HepG2 (cell line): ENCODE data around the gene TIGAR. TPM values are rescaled to one million over a fixed set of nuclear protein-coding genes. Genes with fewer than 3 reads are reported as not detected.

Experiments
- ATAC-seq: fragments of 200-7000 bp; cut with Tn5 transposase; 3 replicates; pipeline ENCODE4 v1.9.1; 2020; ENCODE audit warnings: mild to moderate bottlenecking, moderate library complexity
- BruUV-seq: library from RNA; stranded (reverse); fragments of 400-500 nt; replicated peaks from 2 replicates; lab custom pipeline; 2021; lab: Mats Ljungman, UMichigan
- CTCF ChIA-PET: fragments of 300-600 bp; formaldehyde crosslinking; extraction: SDS; loops from one replicate; lab custom pipeline; 2021; ENCODE audit warnings: low total read pairs, inconsistent platforms, low intra/inter-chr PET ratio; lab: Yijun Ruan, JAX
- POLR2A ChIA-PET: fragments of 350-600 bp; sonication (Branson Sonifier 250); formaldehyde crosslinking; loops from one replicate; lab custom pipeline; 2020; ENCODE audit warnings: antibody characterized with exemption, inconsistent platforms; lab: Yijun Ruan, JAX
- DNase-seq: peaks from one replicate; pipeline ENCODE4 v3.0.0-alpha.2; 2015; ENCODE audit warnings: low spot score
- FAIRE-seq: peaks from 3 replicates; lab custom pipeline; 2011; peaks lifted over from hg19 to GRCh38; lab: Jason Lieb, UNC
- H2AFZ ChIP-seq: one replicate; pipeline ENCODE4 v1.6.1; 2011; ENCODE audit warnings: low read length, inconsistent platforms
- H3K27ac ChIP-seq: fragments of 300-600 bp; 3 replicates; pipeline ENCODE4 v1.8.0; 2011; ENCODE audit warnings: mixed run types, mild to moderate bottlenecking, mixed read lengths, low read length, inconsistent platforms; ENCODE audit not compliant: insufficient read depth; ENCODE audit errors: extremely low read length
- H3K27me3 ChIP-seq, 2 experiments: fragments of 200-600 bp in 1 of 2; 2 replicates in 1 of 2; 3 replicates in 1 of 2; pipeline versions ENCODE4 v1.6.0 to v1.8.0; 2011; ENCODE audit warnings: low read length in 2 of 2, mild to moderate bottlenecking in 2 of 2, moderate library complexity in 2 of 2, inconsistent platforms in 1 of 2; ENCODE audit not compliant: insufficient read depth in 2 of 2, control insufficient read depth in 1 of 2
- H3K36me3 ChIP-seq, 2 experiments: fragments of 200-600 bp in 1 of 2; replicated peaks in 1 of 2; 2 replicates in 1 of 2; 3 replicates in 1 of 2; pipeline versions ENCODE4 v1.5.1 to v1.8.0; 2011; ENCODE audit warnings: low read length in 2 of 2, inconsistent platforms in 1 of 2; ENCODE audit not compliant: insufficient read depth in 2 of 2, control insufficient read depth in 1 of 2
- H3K4me1 ChIP-seq: 2 replicates; pipeline ENCODE4 v1.5.1; 2012; ENCODE audit warnings: low read length, inconsistent platforms; ENCODE audit not compliant: insufficient read depth
- H3K4me2 ChIP-seq: 2 replicates; pipeline ENCODE4 v1.6.0; 2011; ENCODE audit warnings: low read depth, low read length, inconsistent platforms
- H3K4me3 ChIP-seq, 3 experiments: fragments of 200-600 bp in 1 of 3; sonication (generic), shearing (Covaris generic) in 1 of 3; replicated peaks in 1 of 3; 2 replicates each; pipeline ENCODE4 v1.5.1; 2011 to 2016; ENCODE audit warnings: low read length in 3 of 3, inconsistent platforms in 2 of 3, low read depth in 2 of 3, mild to moderate bottlenecking in 2 of 3, control low read depth in 1 of 3, mixed read lengths in 1 of 3; ENCODE audit not compliant: insufficient read depth in 1 of 3
- H3K79me2 ChIP-seq: one replicate; pipeline ENCODE4 v1.6.1; 2011; ENCODE audit warnings: low read length, inconsistent platforms; ENCODE audit not compliant: insufficient read depth
- H3K9ac ChIP-seq: 2 replicates; pipeline ENCODE4 v1.6.0; 2011; ENCODE audit warnings: mild to moderate bottlenecking, low read depth, low read length, inconsistent platforms; ENCODE audit not compliant: insufficient read depth
- H3K9me3 ChIP-seq: 2 replicates; pipeline ENCODE4 v1.5.1; 2012; ENCODE audit warnings: mild to moderate bottlenecking, low read length
- H4K20me1 ChIP-seq: 2 replicates; pipeline ENCODE4 v1.6.0; 2011; ENCODE audit warnings: inconsistent platforms, mild to moderate bottlenecking, low read length, moderate library complexity; ENCODE audit not compliant: insufficient read depth
- AHDC1 ChIP-seq: sonication (generic); formaldehyde crosslinking; IDR thresholded peaks from 2 replicates; pipeline ENCODE4 v1.5.1; 2020; ENCODE audit warnings: mild to moderate bottlenecking, missing genetic modification reagents, borderline replicate concordance
- EED ChIP-seq: sonication (generic); formaldehyde crosslinking; IDR thresholded peaks from 2 replicates; pipeline ENCODE4 v1.5.0; 2020; ENCODE audit warnings: mild to moderate bottlenecking, missing genetic modification reagents
- HIVEP1 ChIP-seq: sonication (generic); formaldehyde crosslinking; IDR thresholded peaks from 2 replicates; pipeline ENCODE4 v1.4.0; 2020; ENCODE audit warnings: mild to moderate bottlenecking, missing genetic modification reagents
- MAFG ChIP-seq: sonication (generic); formaldehyde crosslinking; IDR thresholded peaks from 2 replicates; pipeline ENCODE4 v1.5.1; 2020; ENCODE audit warnings: mild to moderate bottlenecking, missing genetic modification reagents
- SOX6 ChIP-seq, 2 experiments: fragments of 450-650 bp in 1 of 2; sonication (generic) in 1 of 2; formaldehyde crosslinking in 1 of 2; IDR thresholded peaks; 2 replicates each; pipeline versions ENCODE4 v1.4.0 to v1.6.1; 2017 to 2020; ENCODE audit warnings: antibody characterized with exemption in 1 of 2, mild to moderate bottlenecking in 1 of 2, missing genetic modification reagents in 1 of 2
- TSC22D2 ChIP-seq: sonication (generic); formaldehyde crosslinking; IDR thresholded peaks from 2 replicates; pipeline ENCODE4 v1.5.1; 2020; ENCODE audit warnings: missing genetic modification reagents, mild to moderate bottlenecking, borderline replicate concordance
- XRCC5 ChIP-seq: fragments of 200-400 bp; formaldehyde crosslinking; optimal IDR thresholded peaks from 2 replicates; pipeline ENCODE3; 2017; ENCODE audit warnings: mild to moderate bottlenecking, low read length
- WGBS: methylation state at CpG from one replicate; pipeline ENCODE4 v1.1.6; 2017; ENCODE audit warnings: low lambda C conversion rate; 5-methylcytosine and 5-hydroxymethylcytosine counted together
- in situ Hi-C: cut with HindIII; loops from 2 replicates; pipeline ENCODE4 v1.10.0; 2017; ENCODE audit warnings: low pct_unique_long_range_greater_than_20kb; ENCODE audit not compliant: extremely low pct_ligation_motif_present
- intact Hi-C: fragments of 100-400 bp; cut with micrococcal nuclease; formaldehyde crosslinking; loops from one replicate; pipeline ENCODE4 v1.10.0; 2022; ENCODE audit not compliant: unreplicated experiment
- polyA plus RNA-seq, 8 experiments: library from polyadenylated mRNA; depleted of rRNA in 3 of 8; stranded (reverse) in 7 of 8; unstranded in 1 of 8; fragments of >200 nt; fragmentation: Illumina TruSeq in 4 of 8; extraction: Trizol in 4 of 8; gene quantifications; 2 replicates each; pipeline versions ENCODE4 v1.2.1 to v1.2.3, GENCODE V29; 2011 to 2016; ENCODE audit warnings: low read depth in 4 of 8, missing spikeins in 1 of 8, mixed read lengths in 1 of 8; ENCODE audit not compliant: insufficient read depth in 1 of 8
- total RNA-seq, 5 experiments: library from RNA; depleted of rRNA; stranded (reverse); fragments of >200 nt; fragmentation: Illumina TruSeq; extraction: Trizol; gene quantifications; 2 replicates each; pipeline ENCODE4 v1.2.3, GENCODE V29; 2016; ENCODE audit warnings: low read depth in 1 of 5

TIGAR gene
- total and polyA plus RNA-seq, 2 of the 13 experiments (the other 11 are each of a cell fraction or from before 2014, with no cell fraction given) = 2.6 to 21.8 TPM

- TF ChIP-seq AHDC1 (CRISPR knock-in tag) (no peak), MAFG (CRISPR knock-in tag) (no peak)
Observed at GRCh38 chr12:4276524-4277204, 44.3 kb upstream of the TIGAR start (continued).

- intact Hi-C loops = loop anchor here (1.0 to 5.0 kb wide), 4 partner anchors 170 to 392 kb away; no protein-coding TSS in a partner anchor
- Histone ChIP-seq H4K20me1 (no peaks in the 10 kb centered on the region; the same call in 1 of the 2 replicates), H3K4me3 (no peak overlapping the region), H2AFZ (no peak overlapping the region), H3K4me2 (peak overlapping the region; percentile 53), H3K36me3 (no peaks in the 10 kb centered on the region), H3K9ac (no peak overlapping the region), H3K27me3 (peaks cover 21 to 70% of the 10 kb centered on the region in 2 experiments), H3K79me2 (no peaks in the 10 kb centered on the region), H3K4me1 (peaks cover 47% of the 10 kb centered on the region), H3K27ac (no peak overlapping the region), H3K9me3 (no peaks in the 10 kb centered on the region)
- TF ChIP-seq TSC22D2 = 0 out of 2 replicates have a peak, but pooled peaks have one; percentile 10
- TF ChIP-seq EED = no peak
- TF ChIP-seq HIVEP1 = no peak
- peak; percentile 1 for TF ChIP-seq XRCC5
- TF ChIP-seq SOX6 (IDR thresholded peaks at IDR 0.05) = no peak
- TF ChIP-seq SOX6 (CRISPR knock-in tag; IDR thresholded peaks at IDR 0.05) = peak; percentile 20; the same call in 1 of the 2 replicates
- in situ Hi-C loops = loop anchor here (5.0 to 10.0 kb wide), 5 partner anchors 170 to 972 kb away; no protein-coding TSS in a partner anchor
- ChIA-PET POLR2A (interaction anchor here (0.9 to 1.5 kb wide), 3 partner anchors 262 to 404 kb away, joined by 3 to 5 read pairs (median 4); partner anchors contain the start of gene PARP11), CTCF (interaction anchor here (0.7 to 1.7 kb wide), 7 partner anchors 30 to 978 kb away, joined by 3 to 20 read pairs (median 5); no protein-coding TSS in a partner anchor)
- 20% methylated on average over 6 of the region's 6 CpGs for WGBS
- no TSS peak for BruUV-seq
- FAIRE-seq (no peak), DNase-seq (no peak), ATAC-seq (no peak)
Observed at GRCh38 chr12:4277205-4277543, 43.8 kb upstream of the TIGAR start.
